ENCODE measurements around the gene KCNK17.

KCNK17 gene

GRCh38 chr6:39268721-39269120, 45.5 kb downstream of the KCNK17 start:
- H3K27ac ChIP-seq = no peak overlapping the region
- no peak overlapping the region for H3K4me3 ChIP-seq (ENCODE audit: low read depth, low read length)
- no peaks in the 10 kb centered on the region for H3K27me3 ChIP-seq (replicated peaks)
- in situ Hi-C loops (cut with HindIII; ENCODE audit: low pct_ligation_motif_present, low sequenced_read_pairs) = no loop called here
- TF ChIP-seq CTCF (IDR thresholded peaks at IDR 0.05; ENCODE audit: low read depth, low read length, missing control alignments) = no peak
- H3K36me3 ChIP-seq (replicated peaks) = no peaks in the 10 kb centered on the region
- no peak for DNase-seq

GRCh38 chr6:39268171-39268570, 46.0 kb downstream of the KCNK17 start:
- Histone ChIP-seq H3K27ac (no peak overlapping the region), H3K27me3 (replicated peaks) (no peaks in the 10 kb centered on the region), H3K36me3 (replicated peaks) (no peaks in the 10 kb centered on the region), H3K4me3 (ENCODE audit: low read depth, low read length) (no peak overlapping the region)
- in situ Hi-C loops (cut with HindIII; ENCODE audit: low pct_ligation_motif_present, low sequenced_read_pairs) = no loop called here
- DNase-seq = no peak
- TF ChIP-seq CTCF (IDR thresholded peaks at IDR 0.05; ENCODE audit: low read depth, low read length, missing control alignments) = no peak

- H3K27ac ChIP-seq = no peak overlapping the region
- H3K27me3 ChIP-seq (replicated peaks) = no peaks in the 10 kb centered on the region
- in situ Hi-C loops (cut with HindIII; ENCODE audit: low pct_ligation_motif_present, low sequenced_read_pairs) = no loop called here
- no peak for TF ChIP-seq CTCF (IDR thresholded peaks at IDR 0.05; ENCODE audit: low read depth, low read length, missing control alignments)
- DNase-seq = no peak
- H3K36me3 ChIP-seq (replicated peaks) = no peaks in the 10 kb centered on the region
- H3K4me3 ChIP-seq (ENCODE audit: low read depth, low read length) = no peak overlapping the region
These were observed 47.4 kb downstream of the KCNK17 start for GRCh38 chr6:39266782-39267355.

- DNase-seq = no peak
- Histone ChIP-seq H3K36me3 (replicated peaks) (no peaks in the 10 kb centered on the region), H3K4me3 (ENCODE audit: low read depth, low read length) (no peak overlapping the region), H3K27ac (no peak overlapping the region), H3K27me3 (replicated peaks) (no peaks in the 10 kb centered on the region)
- in situ Hi-C loops (cut with HindIII; ENCODE audit: low pct_ligation_motif_present, low sequenced_read_pairs) = no loop called here
- no peak for TF ChIP-seq CTCF (IDR thresholded peaks at IDR 0.05; ENCODE audit: low read depth, low read length, missing control alignments)
These were observed 47.8 kb downstream of the KCNK17 start for GRCh38 chr6:39266375-39266774.

GRCh38 chr6:39263303-39264037, 50.7 kb downstream of the KCNK17 start:
- TF ChIP-seq CTCF (IDR thresholded peaks at IDR 0.05; ENCODE audit: low read depth, low read length, missing control alignments) = no peak
- Histone ChIP-seq H3K27me3 (replicated peaks) (no peaks in the 10 kb centered on the region), H3K27ac (no peak overlapping the region), H3K36me3 (replicated peaks) (no peaks in the 10 kb centered on the region), H3K4me3 (ENCODE audit: low read depth, low read length) (no peak overlapping the region)
- in situ Hi-C loops (cut with HindIII; ENCODE audit: low pct_ligation_motif_present, low sequenced_read_pairs) = no loop called here
- no peak for DNase-seq
